ENCODE results near the gene MYH9.
"Not testable (repeated sequence)": the region's sequence is repeated elsewhere in the genome, so short reads cannot be mapped to it uniquely, and the experiment has no call there.

Gene MYH9

DNA sequence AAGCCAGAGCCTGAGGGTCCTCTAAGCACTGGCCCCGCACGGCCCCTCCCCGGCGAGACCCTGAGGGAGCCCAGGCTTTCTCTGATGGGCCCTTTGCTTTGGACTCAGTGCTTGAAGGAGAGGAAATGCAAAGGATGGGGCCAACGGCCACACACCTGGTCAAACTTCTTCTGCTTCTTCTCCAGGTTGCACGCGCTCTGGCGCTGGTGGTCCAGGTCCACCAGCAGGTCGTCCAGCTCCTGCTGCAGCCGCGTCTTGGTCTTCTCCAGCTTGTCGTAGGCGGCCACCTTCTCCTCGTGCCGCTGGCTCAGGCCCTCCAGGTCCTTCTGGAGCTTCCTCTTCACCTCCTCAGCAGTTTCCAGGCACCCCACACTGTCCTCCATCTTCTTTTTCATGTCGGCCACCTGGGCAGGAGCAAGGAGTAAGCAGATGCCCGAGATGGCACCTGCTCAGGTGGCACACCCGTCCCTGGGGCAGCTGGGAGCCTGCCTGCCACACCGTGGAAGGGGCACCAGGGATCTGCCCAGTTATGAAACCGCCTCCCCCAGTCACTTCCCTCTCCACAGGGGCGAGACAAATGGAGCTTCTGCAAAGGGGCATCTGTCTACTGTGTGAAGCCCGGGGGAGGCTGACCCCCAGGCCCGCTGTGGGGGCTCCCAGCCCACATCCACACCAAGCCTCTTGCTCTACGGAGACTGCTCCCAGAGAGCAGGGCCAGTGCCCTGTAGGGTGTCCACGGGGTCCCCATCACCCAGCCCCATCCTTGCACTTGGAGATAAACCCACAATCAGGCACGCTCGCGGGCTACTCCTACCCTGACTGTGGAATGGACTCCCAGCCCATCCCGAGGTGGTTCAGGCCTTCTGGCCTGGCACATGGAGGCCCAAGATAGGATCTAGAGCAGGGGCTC lies 95.7 kb downstream of the MYH9 start:
- DNase-seq, result no peak

DNA sequence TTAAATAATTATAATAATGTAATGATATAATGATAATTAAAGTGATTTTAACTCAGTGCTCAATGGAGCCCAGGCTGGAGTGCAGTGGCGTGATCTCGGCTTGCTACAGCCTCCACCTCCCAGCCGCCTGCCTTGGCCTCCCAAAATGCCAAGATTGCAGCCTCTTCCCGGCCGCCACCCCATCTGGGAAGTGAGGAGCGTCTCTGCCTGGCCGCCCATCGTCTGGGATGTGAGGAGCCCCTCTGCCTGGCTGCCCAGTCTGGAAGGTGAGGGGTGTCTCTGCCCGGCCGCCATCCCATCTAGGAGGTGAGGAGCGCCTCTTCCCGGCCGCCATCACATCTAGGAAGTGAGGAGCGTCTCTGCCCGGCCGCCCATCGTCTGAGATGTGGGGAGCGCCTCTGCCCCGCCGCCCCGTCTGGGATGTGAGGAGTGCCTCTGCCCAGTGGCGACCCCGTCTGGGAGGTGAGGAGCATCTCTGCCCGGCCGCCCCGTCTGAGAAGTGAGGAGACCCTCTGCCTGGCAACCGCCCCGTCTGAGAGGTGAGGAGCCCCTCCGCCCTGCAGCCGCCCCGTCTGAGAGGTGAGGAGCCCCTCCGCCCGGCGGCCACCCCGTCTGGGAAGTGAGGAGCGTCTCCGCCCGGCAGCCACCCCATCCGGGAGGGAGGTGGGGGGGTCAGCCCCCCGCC lies 97.2 kb downstream of the MYH9 start:
- not testable (repeated sequence) for DNase-seq

DNA sequence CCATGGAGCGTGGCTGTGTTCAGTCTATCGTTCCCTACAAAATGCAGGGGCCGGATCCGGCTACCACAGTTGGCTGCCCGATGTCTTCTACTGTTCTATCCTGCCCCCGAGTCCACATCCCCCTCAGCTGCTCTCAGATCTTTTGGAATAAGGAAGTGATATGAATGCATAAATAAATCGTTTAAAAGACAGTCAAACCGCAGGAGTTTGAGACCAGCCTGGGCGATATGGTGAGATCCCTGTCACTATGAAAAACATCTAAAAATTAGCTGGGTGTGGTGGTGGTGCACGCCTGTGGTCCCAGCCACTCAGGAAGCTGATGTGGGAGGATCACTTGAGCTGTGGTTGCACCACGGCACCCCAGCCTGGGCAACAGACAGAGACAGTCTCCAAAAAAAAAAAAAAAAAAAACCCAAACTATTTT lies 97.8 kb downstream of the MYH9 start:
- peak in 3 of 5 experiments; percentile 58 to 83 (median 78) for DNase-seq

DNA sequence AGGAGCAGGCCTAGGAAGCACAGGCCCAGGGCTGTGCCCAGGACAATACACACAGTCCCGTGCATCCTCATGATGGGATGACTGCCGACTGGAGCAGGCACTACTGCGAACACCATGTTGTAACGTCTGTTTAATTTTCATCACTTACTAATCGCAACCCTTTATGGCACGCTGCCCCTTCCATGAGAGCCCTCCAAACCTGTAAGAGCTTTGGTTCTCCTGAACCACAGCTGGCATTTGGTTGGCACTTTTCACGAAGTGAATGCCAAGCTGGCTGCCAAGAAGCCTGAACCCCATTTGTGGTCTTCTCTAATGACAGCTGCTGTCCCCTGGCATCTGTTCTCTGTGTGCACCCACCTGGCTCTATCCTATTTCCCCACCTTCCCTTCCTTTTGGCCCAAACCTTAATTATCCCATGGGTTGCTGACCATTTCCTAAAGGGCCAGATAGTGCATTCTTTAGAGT lies 98.3 kb downstream of the MYH9 start:
- no peak for DNase-seq

DNA sequence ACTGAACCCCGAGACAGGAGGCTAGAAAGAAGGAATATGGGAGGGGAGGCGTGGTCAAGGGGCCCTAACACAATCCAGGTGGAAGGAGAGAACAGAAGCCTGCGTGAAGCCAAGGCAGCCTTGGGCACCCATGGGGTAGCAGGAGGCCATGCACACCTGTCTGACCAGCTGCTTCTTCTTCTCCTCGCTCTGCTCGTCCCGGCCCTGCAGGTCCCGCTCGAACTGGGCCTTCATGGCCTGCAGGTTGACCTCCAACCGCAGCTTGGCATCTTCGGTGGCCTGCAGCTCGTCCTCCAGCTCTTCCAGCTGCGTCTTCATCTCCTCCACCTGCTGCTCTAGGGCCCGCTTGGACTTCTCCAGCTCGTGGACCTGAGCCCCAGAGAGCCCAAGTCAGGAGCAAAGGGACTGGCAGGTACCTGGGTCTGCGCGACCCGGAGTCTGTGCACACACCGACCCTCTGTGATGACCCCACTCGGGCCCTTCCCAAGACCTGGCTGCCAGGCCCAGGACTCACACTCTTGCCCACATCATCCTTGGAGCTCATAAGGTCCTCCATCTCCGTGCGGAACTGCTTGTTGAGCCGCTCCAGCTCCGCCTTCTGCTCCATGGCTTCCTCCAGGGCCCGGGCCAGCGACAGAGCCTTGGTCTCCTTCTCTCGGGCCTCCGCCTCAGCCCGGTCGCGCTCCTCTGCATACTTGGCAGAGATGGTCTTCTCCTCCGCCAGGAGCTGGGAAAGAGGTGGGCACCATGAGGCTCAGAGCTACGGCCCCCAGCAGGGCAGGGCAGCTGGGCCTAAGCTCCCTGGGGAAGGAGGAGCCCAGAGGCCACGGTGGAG lies 99.0 kb downstream of the MYH9 start:
- no peak for DNase-seq

DNA sequence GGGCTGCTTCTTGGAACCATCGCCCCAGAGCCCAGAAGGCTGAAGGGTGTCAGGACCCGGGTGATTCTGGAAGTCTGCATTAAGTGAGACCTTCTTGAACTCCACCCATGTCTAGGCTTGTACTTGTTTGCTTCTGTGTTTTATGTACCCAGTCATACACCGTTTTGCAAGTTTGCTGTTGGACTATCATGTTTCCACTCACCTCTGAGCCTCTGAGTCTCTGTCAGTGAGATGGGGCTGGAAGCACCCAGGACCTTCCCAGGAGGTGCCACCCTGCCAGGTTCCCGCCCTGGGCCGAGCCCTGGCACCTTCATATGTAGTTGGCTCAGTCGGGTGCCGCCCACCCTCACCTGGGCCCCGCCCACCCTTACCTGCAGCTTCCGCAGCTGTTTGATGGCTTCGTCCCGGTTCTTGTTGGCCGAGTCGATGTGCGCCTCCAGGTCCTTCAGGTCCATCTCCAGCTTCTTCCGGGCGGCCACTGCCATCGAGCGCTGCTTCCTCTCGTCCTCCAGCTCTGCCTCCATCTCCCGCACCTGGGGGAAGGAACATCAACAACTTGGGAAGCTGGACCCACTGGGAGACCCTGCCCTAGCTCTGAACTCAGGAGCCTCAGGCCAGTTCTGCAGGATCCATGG lies 99.8 kb downstream of the MYH9 start:
- no peak for DNase-seq

DNA sequence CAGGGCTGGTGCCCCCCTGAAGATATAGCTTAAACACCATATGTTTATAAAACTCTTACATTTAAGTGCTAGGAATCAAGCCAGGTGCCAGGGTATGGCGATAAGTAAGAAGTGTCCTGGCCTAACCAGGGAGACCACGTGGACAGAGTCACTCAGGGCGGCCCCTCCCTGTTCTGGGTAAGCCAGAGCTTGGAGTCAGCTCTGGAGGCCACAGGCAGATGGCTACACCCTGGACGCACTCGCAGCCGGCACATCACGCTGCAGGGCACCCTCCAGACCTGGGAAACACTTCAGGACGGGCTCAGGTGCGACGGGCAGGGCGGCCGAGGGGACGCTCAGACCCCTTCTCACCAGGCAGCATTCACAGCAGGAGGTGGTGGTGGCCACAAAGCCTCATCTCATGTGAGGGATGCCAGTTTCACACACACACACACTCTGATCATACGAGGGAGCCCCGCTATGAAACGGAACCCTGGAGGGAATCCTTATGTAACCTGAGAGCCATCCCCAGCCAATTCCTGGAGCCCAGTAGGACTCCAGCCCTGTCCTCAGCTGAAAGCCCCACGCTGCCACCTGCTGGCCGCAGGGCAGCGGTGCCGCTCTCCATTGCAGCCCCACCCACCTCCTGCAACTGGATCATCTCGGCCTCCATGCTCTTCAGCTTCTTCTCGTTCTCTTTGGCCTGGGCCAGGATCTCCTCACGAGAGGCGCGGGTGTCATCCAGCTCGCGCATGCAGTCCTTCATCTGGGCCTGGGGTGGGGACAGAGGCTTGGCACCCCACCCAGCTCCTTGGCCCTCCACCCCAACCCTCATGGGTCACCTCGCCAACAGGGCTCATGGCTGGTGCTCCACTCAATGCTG lies 101.4 kb downstream of the MYH9 start:
- DNase-seq, result peak; percentile 43 to 71 (median 57)

DNA sequence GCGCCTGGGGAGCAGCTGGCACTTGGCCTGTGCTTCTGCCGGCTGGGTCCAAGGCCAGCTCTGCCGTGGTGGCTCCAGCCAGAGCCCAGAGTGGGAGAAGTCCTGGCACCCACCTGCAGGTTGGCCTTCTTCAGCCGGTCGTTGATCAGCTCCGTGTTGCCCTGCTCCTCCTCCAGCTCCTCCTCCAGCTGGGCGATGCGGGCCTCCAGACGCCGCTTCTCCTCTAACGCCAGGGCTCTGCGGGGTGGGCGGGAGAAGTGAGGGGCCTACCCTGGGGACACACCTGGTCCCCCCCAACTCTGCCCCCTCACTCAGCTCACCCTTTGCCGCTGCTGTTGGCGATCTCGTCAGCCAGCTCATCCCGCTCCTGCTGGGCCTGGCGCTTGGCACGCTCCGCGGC lies 102.2 kb downstream of the MYH9 start:
- no peak for DNase-seq

DNA sequence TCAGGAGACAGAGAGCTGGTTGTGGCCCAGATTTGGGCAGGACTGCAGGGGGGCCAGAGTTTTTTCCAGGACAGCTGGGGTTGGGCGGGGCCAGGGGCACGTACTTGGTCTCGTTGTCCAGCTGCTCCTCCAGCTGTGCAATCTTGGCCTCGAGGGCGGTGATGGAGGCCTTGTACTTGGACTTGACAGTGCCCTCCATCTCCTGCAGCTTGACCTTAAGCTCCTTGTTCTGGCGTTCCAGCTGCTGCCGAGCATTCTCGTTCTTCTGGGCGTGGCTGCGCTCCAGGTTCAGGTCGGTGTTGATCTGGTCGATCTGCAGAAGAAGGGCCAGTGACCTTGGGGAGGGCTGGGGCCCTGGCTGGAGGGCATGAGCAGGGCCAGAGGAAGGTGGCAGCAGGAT lies 102.8 kb downstream of the MYH9 start:
- no peak for DNase-seq

DNA sequence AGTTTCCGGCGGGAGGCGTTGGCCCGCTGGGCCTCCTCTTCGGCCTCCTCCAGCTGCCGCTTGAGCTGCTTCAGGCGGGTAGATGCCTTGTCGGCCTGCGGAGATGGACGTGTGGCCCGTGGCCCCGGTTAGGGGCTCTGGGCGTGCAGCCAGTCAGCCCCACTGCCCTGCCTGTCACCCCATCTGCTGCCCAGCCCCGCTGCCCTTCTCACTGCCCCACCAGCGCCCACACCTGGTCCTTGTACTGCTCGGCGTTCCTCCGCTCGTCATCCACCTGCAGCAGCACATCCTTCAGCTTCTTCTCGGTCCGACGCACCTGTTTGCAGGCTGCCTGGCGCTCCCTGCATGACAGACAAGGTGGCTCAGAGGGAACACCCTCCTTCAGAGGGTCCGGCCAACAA lies 103.6 kb downstream of the MYH9 start:
- no peak for DNase-seq

DNA sequence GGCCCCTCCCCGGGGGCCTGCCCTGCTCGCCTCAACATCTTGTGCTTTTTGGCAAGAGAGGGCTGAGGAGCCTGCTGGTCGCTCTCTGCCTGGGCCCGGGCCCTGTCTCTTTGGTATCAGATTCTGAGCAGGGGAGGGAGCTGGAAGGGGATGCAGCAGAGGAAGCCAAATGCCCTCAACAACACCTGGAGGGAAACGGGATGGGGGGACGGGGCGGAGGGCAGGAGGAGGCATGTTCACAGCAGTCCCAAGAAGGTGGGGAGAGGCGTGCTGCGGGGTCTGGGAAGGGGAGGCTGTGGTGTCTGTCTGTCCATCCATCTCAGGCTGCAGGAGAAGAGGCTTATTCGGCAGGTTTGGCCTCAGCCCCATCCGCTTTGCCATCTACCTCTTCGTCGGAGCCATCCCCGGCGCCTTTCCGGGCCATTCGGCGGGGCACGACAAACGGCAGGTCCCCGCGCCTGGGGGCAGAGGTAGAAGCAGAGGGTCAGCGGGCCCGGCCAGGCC lies 105.4 kb downstream of the MYH9 start:
- no peak for DNase-seq

DNA sequence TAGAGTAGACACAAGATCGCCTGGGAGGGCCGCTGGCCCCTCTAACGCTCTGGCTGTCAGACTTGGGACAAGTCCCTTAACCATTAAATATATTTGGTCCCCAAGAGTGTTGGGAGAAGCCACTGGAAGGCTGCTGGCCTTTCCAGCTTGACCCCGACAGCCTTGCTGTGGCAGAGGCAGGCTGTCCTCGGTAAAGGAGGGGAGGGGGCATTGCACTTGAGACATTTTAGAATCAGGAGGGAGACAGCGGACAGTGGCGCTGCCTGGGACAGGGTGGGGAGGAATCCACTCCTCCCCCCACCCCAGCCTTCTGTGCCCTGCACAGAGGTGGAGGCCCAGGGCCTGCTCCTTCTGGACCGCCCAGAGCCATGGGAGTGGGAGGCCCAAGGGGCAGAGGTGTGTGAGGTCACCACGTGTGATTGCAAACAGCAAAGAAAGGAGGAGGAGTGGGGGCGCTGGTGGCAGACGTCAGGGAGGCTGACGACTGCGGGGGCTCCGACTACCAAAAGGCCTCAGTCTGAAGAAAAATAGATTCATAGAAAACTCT lies 105.9 kb downstream of the MYH9 start:
- no peak for DNase-seq

DNA sequence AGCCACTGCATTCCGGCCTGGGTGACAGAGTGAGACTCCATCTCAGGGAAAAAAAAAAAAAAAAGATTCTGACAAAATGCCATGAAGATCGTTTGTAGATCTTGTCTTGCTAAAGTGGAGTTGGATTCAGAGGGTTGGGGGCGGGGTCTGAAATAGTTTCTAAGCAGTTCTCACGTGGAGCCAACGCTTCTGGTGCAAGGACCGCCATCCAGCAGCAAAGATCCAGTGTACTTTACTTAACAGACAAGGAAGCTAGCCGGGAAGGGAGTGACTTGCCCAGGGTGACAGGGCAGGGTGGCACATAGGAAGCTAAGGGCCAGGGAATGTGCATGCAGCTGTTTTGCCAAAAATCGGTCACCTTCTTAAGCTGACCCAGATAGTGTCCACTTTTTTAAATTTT lies 107.4 kb downstream of the MYH9 start:
- DNase-seq, result no peak

DNA sequence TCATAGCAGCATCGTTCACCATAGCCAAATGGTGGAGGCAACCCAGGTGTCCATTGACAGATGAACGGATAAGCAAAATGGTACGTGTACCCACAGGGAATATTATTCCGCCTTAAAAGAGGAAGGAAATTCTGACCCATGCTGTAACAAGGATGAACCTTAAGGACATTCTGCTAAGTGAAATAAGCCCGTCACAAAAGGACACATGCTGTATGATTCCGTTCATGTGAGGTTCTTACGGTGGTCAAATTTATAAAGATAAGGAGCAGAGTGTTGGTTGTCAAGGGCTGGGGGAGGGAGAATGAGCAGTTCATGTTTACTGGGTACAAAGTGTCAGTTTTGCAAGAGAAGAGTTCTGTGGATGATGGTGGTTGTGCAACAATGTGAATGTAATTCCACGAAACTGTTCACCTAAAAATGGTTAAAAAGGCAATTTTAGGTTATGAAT lies 108.5 kb downstream of the MYH9 start:
- DNase-seq, result no peak

DNA sequence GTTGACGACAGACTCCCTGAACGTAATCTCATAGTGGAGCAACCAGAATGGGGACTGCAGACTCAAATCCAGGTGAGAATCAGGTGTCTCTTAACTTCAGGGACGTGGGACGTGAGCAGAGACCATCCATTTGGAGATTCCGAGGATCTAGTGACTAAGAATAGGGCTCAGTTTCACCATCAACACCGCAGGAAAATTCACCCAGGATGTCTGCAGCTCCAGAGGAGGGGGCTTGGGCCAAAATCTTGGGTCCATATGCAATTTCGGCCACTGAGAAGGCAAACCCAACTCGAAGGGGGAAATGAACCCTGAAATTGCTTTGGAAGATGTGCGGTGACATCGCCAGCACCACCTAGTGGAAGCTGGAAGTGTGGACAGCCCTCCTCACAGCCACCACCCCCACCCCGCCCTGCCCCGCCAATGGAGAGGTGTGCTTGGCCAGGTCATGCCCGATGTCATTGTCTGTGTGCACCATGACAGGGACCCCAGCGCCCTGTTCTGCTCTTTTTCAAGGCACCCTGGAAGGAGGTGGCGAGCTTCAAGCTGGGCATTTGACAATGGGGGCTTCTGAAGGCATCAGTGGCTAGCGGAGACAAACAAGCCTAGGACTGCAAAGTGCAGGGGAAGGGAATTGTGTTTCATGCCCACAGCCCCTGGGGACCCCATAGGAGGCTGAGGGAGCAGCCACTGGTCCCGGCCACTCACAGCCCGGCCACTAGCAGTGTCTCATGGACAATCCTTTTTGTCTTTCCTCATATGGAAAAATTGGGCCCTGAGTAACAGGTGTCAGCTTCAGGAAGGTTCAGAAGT lies 110.1 kb downstream of the MYH9 start:
- DNase-seq, result peak in 4 of 5 experiments; percentile 35 to 80 (median 54)

DNA sequence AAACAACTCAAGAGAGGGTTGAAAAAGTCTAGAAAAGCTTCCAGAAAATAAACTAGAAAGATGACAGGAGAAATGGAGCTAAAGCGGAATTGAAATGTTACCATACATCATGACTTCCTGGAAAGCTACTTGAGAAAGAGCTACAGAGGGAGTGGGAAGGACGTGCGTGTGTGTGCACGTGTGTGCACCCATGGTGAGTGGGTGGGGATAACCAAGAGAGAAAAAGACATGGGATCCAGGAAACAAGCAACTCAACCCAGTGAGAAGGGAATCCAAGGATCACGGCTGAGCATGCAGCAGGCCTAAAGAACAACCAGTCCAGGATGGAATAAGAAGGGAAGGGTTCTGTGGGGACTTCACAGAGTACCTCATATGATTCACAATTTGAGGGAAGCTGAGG lies 113.2 kb downstream of the MYH9 start:
- no peak for DNase-seq

DNA sequence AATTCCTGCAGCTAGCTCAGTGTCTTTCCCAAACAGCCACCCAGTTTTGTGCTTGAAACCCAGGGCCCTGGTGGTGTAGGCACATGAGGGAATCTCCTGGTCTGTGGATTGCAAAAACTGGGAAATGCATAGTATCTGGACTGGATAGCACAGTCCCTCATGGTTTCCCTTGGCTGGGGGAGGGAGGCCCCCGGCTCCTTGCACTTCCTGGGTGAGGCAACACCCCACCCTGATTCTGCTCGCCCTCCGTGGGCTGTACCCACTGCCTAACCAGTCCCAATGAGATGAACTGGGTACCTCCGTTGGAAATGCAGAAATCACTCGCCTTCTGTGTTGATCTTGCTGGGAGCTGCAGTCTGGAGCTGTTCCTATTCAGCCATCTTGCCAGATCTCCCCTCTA lies 115.8 kb downstream of the MYH9 start:
- DNase-seq, result not testable (repeated sequence)

DNA sequence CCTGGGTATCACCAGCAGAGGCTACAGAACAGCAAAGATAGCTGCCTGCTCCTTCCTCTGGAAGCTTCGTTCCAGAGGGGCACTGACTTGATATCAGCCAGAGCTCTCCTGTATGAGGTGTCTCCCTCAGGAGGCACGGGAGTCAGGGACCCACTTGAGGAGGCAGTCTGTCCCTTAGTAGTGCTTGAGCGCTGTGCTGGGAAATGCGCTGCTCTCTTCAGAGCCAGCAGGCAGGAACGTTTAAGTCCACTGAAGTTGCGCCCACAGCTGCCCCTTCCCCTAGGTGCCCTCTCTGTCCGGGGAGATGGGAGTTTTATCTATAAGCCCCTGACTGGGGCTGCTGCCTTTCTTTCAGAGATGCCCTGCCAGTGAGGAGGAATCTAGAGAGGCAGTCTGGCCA lies 116.5 kb downstream of the MYH9 start:
- DNase-seq, result not testable (repeated sequence)

DNA sequence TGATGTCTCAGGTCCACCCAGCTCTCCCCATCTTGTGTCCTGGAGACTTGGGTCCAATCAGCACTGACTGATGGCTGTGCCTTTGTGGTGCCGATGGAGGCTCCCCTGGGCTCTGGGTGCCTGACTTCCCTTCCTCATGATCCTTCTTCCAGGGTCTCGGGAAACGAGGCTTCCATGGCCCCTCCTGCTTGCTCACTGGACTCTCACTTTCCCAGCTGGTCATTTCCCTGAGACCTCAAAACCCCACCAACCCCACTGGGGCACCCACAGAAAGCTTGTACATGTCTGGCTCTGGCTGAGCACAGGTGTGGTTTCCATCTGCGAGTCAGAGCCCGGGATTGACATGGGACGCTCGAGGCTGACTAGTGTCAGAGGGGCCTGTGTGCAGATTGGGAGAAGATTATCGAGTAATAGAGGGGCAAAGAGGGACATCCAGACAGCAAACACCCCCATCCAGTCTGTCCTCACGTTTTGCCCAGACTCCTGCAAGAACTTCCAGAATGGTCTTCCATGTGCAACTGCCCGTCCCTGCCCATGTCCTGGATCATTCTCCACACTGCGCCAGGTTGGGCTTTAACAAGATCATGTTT lies 119.8 kb downstream of the MYH9 start:
- DNase-seq, result no peak

DNA sequence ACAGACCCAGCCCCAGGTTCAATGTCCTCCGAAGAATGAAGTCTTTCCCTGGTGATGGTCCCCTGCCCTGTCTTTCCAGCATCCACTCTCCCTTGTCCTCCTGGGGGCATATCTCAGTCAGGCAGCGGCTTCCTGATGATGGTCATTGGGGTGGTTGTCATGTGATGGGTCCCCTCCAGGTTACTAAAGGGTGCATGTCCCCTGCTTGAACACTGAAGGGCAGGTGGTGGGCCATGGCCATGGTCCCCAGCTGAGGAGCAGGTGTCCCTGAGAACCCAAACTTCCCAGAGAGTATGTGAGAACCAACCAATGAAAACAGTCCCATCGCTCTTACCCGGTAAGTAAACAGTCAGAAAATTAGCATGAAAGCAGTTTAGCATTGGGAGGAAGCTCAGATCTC lies 120.7 kb downstream of the MYH9 start:
- DNase-seq, result no peak
